H1 (cell line): Measurements from ENCODE around the gene GRAMD4. TPM values are rescaled to one million over a fixed set of nuclear protein-coding genes. Genes with fewer than 3 reads are reported as not detected.

Experiments
- TBP ChIP-seq: IDR thresholded peaks from 2 replicates; pipeline ENCODE4 v1.6.1; 2011; ENCODE audit warnings: low read depth, low read length, improper control_type of control experiment
- TEAD4 ChIP-seq: IDR thresholded peaks from 2 replicates; pipeline ENCODE4 v1.6.1; 2012; ENCODE audit warnings: low read depth, low read length, inconsistent platforms, mixed read lengths
- polyA plus RNA-seq, 7 experiments: library from polyadenylated mRNA; depleted of rRNA in 3 of 7; stranded (reverse) in 5 of 7; unstranded in 2 of 7; fragments of >200 nt in 5 of 7; fragments of 200-250 nt in 2 of 7; gene quantifications; 1 replicate in 5 of 7; 2 replicates in 1 of 7; 4 replicates in 1 of 7; pipeline versions ENCODE4 v1.2.1 to v1.2.3, GENCODE V29; 2011 to 2013; ENCODE audit warnings: missing spikeins in 2 of 7, mixed read lengths in 2 of 7
- total RNA-seq: library from RNA; stranded (reverse); fragmentation: NEBNext Ultra II Directional; extraction: Animal tissue kit (Norgen Biotek cat#: 25700); gene quantifications from 2 replicates; pipeline ENCODE4 v1.2.1, GENCODE V29; 2021
- TF ChIP-seq, protein P1 (sequence below): IDR thresholded peaks from 2 replicates; pipeline ENCODE4 v1.6.1; 2011; ENCODE audit warnings: low read depth, mild to moderate bottlenecking, low read length; ENCODE audit not compliant: insufficient read depth

Gene GRAMD4
- total and polyA plus RNA-seq, 2 of the 8 experiments (the other 6 are each of a cell fraction or from before 2014, with no cell fraction given), result 7.9 to 25.6 TPM

DNA sequence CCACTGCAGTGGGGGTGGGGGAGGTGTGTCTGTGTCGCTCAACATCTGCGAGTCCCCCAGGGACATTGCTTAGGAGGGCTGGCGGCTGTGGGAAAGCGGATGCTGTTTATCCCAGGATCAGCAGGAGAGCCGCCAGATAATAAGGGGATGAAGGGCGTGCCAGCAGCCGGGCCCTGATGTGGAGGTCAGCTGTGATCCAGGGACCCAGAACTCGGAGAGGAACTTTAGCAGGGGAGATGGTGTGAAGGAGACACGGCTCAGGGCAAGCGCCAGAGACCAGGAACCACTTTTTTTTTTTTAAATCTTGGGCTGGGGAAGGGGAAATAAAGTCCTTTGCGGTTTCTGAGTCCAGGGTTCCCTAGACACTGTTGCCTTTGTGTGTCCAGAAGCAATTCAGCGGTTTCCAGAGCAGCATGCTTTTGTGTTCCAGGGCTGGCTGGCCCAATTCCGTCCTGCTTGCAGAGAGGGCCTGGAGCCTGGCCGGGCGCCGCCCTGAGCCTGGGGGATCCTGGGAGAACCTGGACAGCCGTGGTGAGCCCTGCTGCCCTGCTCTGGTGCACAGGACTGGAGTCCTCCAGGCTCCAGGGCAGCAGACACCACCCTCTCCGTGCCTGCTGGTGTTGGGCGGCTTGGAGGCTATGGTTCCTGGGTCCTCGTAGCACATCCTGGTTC lies at the start of gene GRAMD4 (continued):
- TF ChIP-seq TBP (no peak), TEAD4 (no peak)
- TF ChIP-seq, protein P1, sequence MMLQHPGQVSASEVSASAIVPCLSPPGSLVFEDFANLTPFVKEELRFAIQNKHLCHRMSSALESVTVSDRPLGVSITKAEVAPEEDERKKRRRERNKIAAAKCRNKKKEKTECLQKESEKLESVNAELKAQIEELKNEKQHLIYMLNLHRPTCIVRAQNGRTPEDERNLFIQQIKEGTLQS, result no peak
